GM12878 (cell line): Measurements from ENCODE around the gene DPF3. TPM values are rescaled to one million over a fixed set of nuclear protein-coding genes. Genes with fewer than 3 reads are reported as not detected.

Experiments
- ATAC-seq: fragments of 200-7000 bp; cut with Tn5 transposase; 3 replicates; pipeline ENCODE4 v1.9.1; 2020; ENCODE audit warnings: mild to moderate bottlenecking, moderate library complexity
- BruUV-seq: library from RNA; stranded (reverse); fragments of 400-500 nt; replicated peaks from 2 replicates; lab custom pipeline; 2021; lab: Mats Ljungman, UMichigan
- CTCF ChIA-PET: fragments of 300-600 bp; sonication (Branson Sonifier 250); formaldehyde crosslinking; extraction: SDS; loops from one replicate; lab custom pipeline; 2021; ENCODE audit warnings: inconsistent platforms; lab: Yijun Ruan, JAX
- POLR2A ChIA-PET: fragments of 350-600 bp; formaldehyde crosslinking; extraction: SDS; loops from one replicate; lab custom pipeline; 2021; ENCODE audit warnings: inconsistent platforms; lab: Charles Lee
- RAD21 ChIA-PET: fragments of 300-600 bp; sonication (Branson Sonifier 250); formaldehyde crosslinking; loops from one replicate; lab custom pipeline; 2023; ENCODE audit warnings: antibody characterized with exemption; ENCODE audit not compliant: unreplicated experiment; lab: Charles Lee
- SMC1A ChIA-PET: fragments of 300-600 bp; sonication (Branson Sonifier 250); formaldehyde crosslinking; loops from one replicate; lab custom pipeline; 2023; ENCODE audit not compliant: unreplicated experiment, uncharacterized antibody; lab: Charles Lee
- DNase-seq: peaks from one replicate; pipeline ENCODE4 v3.0.0-alpha.2; 2011; ENCODE audit warnings: low read depth, low spot score
- FAIRE-seq: peaks from 3 replicates; lab custom pipeline; 2011; peaks lifted over from hg19 to GRCh38; lab: Jason Lieb, UNC
- H2AFZ ChIP-seq: 2 replicates; pipeline ENCODE4 v1.6.0; 2011; ENCODE audit warnings: low read depth, low read length, control low read depth; ENCODE audit not compliant: control insufficient read depth
- H3K27ac ChIP-seq: 2 replicates; pipeline ENCODE4 v1.5.1; 2011; ENCODE audit warnings: control low read depth; ENCODE audit not compliant: control insufficient read depth, insufficient read depth
- H3K27me3 ChIP-seq, 2 experiments: replicated peaks in 1 of 2; 2 replicates each; pipeline versions ENCODE4 v1.6.0 to v1.6.1; 2011; ENCODE audit warnings: low read length in 1 of 2; ENCODE audit not compliant: control insufficient read depth in 2 of 2, insufficient read depth in 2 of 2
- H3K36me3 ChIP-seq, 2 experiments: 2 replicates each; pipeline ENCODE4 v1.5.1; 2011; ENCODE audit warnings: low read length in 1 of 2; ENCODE audit not compliant: control insufficient read depth in 2 of 2, insufficient read depth in 2 of 2
- H3K4me1 ChIP-seq: 2 replicates; pipeline ENCODE4 v1.6.1; 2011; ENCODE audit warnings: mild to moderate bottlenecking, low read length, moderate library complexity, mixed read lengths; ENCODE audit not compliant: control insufficient read depth, insufficient read depth
- H3K4me2 ChIP-seq: 2 replicates; pipeline ENCODE4 v1.6.0; 2011; ENCODE audit warnings: control low read depth; ENCODE audit not compliant: control insufficient read depth, insufficient read depth
- H3K4me3 ChIP-seq: fragments of 200-600 bp; sonication (generic); 2 replicates; pipeline ENCODE4 v1.5.1; 2016
- H3K79me2 ChIP-seq: 2 replicates; pipeline ENCODE4 v1.6.0; 2011; ENCODE audit warnings: low read length; ENCODE audit not compliant: control insufficient read depth, insufficient read depth
- H3K9ac ChIP-seq: 2 replicates; pipeline ENCODE4 v1.8.0; 2011; ENCODE audit warnings: low read length, control low read depth, mixed read lengths; ENCODE audit not compliant: control insufficient read depth, insufficient read depth
- H3K9me3 ChIP-seq: replicated peaks from 3 replicates; pipeline ENCODE4 v1.5.1; 2011; ENCODE audit warnings: mild to moderate bottlenecking, low read length; ENCODE audit not compliant: control insufficient read depth, insufficient read depth
- H4K20me1 ChIP-seq: 2 replicates; pipeline ENCODE4 v1.6.0; 2011; ENCODE audit not compliant: control insufficient read depth, insufficient read depth
- BMI1 ChIP-seq: fragments of 450-650 bp; IDR thresholded peaks from 2 replicates; pipeline ENCODE4 v1.6.1; 2016; ENCODE audit warnings: mild to moderate bottlenecking, moderate library complexity, borderline replicate concordance
- E2F8 ChIP-seq: fragments of 450-650 bp; IDR thresholded peaks from 2 replicates; pipeline ENCODE4 v1.6.1; 2018; ENCODE audit warnings: mild to moderate bottlenecking, low read depth, moderate library complexity; ENCODE audit not compliant: partially characterized antibody
- EED ChIP-seq: sonication (generic); IDR thresholded peaks from 2 replicates; pipeline ENCODE4 v1.6.1; 2016; ENCODE audit warnings: antibody characterized with exemption, low read depth
- GABPA ChIP-seq: IDR thresholded peaks from 2 replicates; pipeline ENCODE4 v1.6.1; 2014; ENCODE audit warnings: antibody characterized with exemption, low read depth, mild to moderate bottlenecking, inconsistent platforms
- KAT2A ChIP-seq: conservative IDR thresholded peaks from 2 replicates; pipeline ENCODE4 v1.6.1; 2011; ENCODE audit warnings: low read depth, low read length; ENCODE audit not compliant: control insufficient read depth
- LARP7 ChIP-seq: fragments of 450-650 bp; IDR thresholded peaks from 2 replicates; pipeline ENCODE4 v1.6.1; 2017; ENCODE audit warnings: mild to moderate bottlenecking
- NFIC ChIP-seq: IDR thresholded peaks from 2 replicates; pipeline ENCODE4 v1.6.1; 2012; ENCODE audit warnings: low read depth, mild to moderate bottlenecking, inconsistent platforms, low read length, moderate library complexity
- NR2C2 ChIP-seq: IDR thresholded peaks from 2 replicates; pipeline ENCODE4 v1.6.1; 2011; ENCODE audit warnings: borderline replicate concordance, low read depth; ENCODE audit not compliant: control insufficient read depth, insufficient read length
- PML ChIP-seq: IDR thresholded peaks from 2 replicates; pipeline ENCODE4 v1.6.1; 2012; ENCODE audit warnings: low read length, inconsistent platforms
- RELB ChIP-seq: fragments of 450-650 bp; IDR thresholded peaks from 2 replicates; pipeline ENCODE4 v1.6.1; 2017; ENCODE audit warnings: low read depth, mild to moderate bottlenecking, moderate library complexity
- SMC3 ChIP-seq: IDR thresholded peaks from 2 replicates; pipeline ENCODE4 v1.6.1; 2011; ENCODE audit warnings: low read length, improper control_type of control experiment, borderline replicate concordance
- SP1 ChIP-seq: IDR thresholded peaks from one replicate; pipeline ENCODE4 v1.6.1; 2011; ENCODE audit warnings: low read depth, low read length
- STAT1 ChIP-seq: fragments of 450-650 bp; conservative IDR thresholded peaks from 2 replicates; pipeline ENCODE4 v1.6.1; 2014; ENCODE audit warnings: antibody characterized with exemption, mild to moderate bottlenecking
- WGBS: methylation state at CpG from one replicate; pipeline ENCODE4 v1.1.6; 2016; ENCODE audit warnings: low lambda C conversion rate; ENCODE audit not compliant: insufficient replicate concordance, insufficient coverage; ENCODE audit errors: missing lambda C conversion rate; 5-methylcytosine and 5-hydroxymethylcytosine counted together
- in situ Hi-C: fragments of 300-500 bp; cut with MboI; formaldehyde crosslinking; loops from 9 replicates; pipeline ENCODE4 v1.14.3; 2018; ENCODE audit warnings: mixed read lengths
- intact Hi-C: fragments of 100-400 bp; cut with micrococcal nuclease; formaldehyde crosslinking; loops from one replicate; pipeline ENCODE4 v1.14.2; 2022; ENCODE audit not compliant: unreplicated experiment
- polyA plus RNA-seq, 11 experiments: library from polyadenylated mRNA; depleted of rRNA in 4 of 11; unstranded in 6 of 11; stranded (reverse) in 5 of 11; fragments of >200 nt; fragmentation: Nextera tagmentation in 4 of 11; fragmentation: Illumina TruSeq in 1 of 11; extraction: Ambion mirVana in 4 of 11; extraction: Trizol in 1 of 11; gene quantifications; 1 replicate in 1 of 11; 2 replicates in 10 of 11; pipeline versions ENCODE4 v1.2.1 to v1.2.3, GENCODE V29; 2011 to 2016; ENCODE audit warnings: inconsistent platforms in 2 of 11, missing spikeins in 2 of 11, low read depth in 1 of 11
- total RNA-seq, 4 experiments: library from RNA; depleted of rRNA in 3 of 4; stranded (reverse); fragments of >200 nt in 3 of 4; fragmentation: Illumina TruSeq in 1 of 4; extraction: Trizol in 1 of 4; gene quantifications; 2 replicates each; pipeline versions ENCODE4 v1.2.1 to v1.2.3, GENCODE V29; 2013 to 2021
- TF ChIP-seq, protein P1 (sequence below): IDR thresholded peaks from 2 replicates; pipeline ENCODE4 v1.6.1; 2011; ENCODE audit warnings: borderline replicate concordance, low read depth, mild to moderate bottlenecking, moderate library complexity, low read length; ENCODE audit not compliant: insufficient read depth, poor library complexity, severe bottlenecking
- TF ChIP-seq, protein P2 (sequence below), 3 experiments: IDR thresholded peaks in 2 of 3; conservative IDR thresholded peaks in 1 of 3; 2 replicates each; pipeline ENCODE4 v1.5.1; 2011; ENCODE audit warnings: low read depth in 3 of 3, low read length in 3 of 3, mild to moderate bottlenecking in 3 of 3, control low read depth in 2 of 3, moderate library complexity in 2 of 3, inconsistent platforms in 1 of 3, mixed read lengths in 1 of 3; ENCODE audit not compliant: control insufficient read depth in 2 of 3, insufficient read depth in 1 of 3; ENCODE audit errors: extremely low read depth in 1 of 3

DPF3 gene
- total and polyA plus RNA-seq, 10 of the 15 experiments (the other 5 are each of a cell fraction or from before 2014, with no cell fraction given), result 0.69 to 8.0 (median 2.2) TPM

DNA sequence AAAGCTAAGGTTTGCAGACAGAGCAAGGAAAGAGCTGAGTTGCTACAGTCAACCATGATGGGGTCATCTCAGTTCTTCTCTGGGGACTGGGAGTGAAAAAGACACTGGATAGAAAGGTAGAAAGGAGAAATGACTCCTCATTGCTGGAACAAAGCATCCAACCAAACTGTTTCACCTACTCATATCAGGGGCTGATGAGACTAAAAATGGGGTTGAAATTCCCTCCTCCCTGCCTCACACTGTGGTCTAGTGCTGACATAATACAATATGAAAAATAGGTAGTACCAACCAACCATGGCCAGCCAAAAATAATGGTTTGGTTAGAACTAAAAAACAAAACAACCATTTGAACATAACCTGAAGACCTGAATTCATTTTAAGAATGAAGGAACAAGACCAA lies 220.7 kb downstream of the DPF3 start (continued):
- TF ChIP-seq EED (peak; percentile 36; the same call in 1 of the 2 replicates), RELB (no peak)

DNA sequence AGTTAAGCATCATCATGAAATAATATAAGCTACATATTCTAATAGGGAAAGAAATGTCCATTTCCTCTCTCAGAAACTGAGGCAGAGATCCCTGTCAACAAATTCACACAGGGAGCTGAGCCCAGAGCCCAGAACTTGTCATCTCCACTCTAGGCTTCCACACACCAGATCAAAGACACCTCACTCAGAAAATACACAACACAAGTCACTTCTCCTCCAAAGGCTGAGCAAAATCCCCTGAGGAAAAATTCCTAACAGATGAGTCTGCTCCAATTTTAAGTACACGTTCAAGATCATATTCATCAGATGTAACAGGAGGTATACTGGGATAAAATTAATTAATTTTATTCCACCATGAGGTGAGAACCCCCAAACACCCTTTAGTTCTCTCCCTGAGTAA lies 227.3 kb downstream of the DPF3 start:
- in situ Hi-C loops, result no loop called here
- ChIA-PET CTCF (interaction anchor here (0.6 to 1.9 kb wide), 2 partner anchors 34 to 320 kb away, joined by 4 read pairs; no protein-coding TSS in a partner anchor), RAD21 (no interaction called here), SMC1A (interaction anchor here (1.0 to 1.9 kb wide), 6 partner anchors 20 to 188 kb away, joined by 3 to 5 read pairs (median 3); no protein-coding TSS in a partner anchor), POLR2A (interaction anchor here (1.2 kb wide), 1 partner anchor 153 kb away, joined by 3 read pairs; no protein-coding TSS in a partner anchor)
- FAIRE-seq (no peak), ATAC-seq (no peak), DNase-seq (no peak)
- H3K4me2 ChIP-seq, result no peak overlapping the region
- no peaks in the 10 kb centered on the region for H4K20me1 ChIP-seq
- H3K9me3 ChIP-seq, result no peaks in the 10 kb centered on the region; the same call in 2 of the 3 replicates
- no peak overlapping the region for H2AFZ ChIP-seq
- BruUV-seq, result no TSS peak
- no peak overlapping the region for H3K27ac ChIP-seq
- H3K36me3 ChIP-seq, result no peaks in the 10 kb centered on the region
- no peak overlapping the region for H3K9ac ChIP-seq
- H3K4me3 ChIP-seq, result no peak overlapping the region
- no peaks in the 10 kb centered on the region; the same call in 1 of the 2 replicates for H3K4me1 ChIP-seq
- intact Hi-C loops, result no loop called here
- WGBS, result 0% methylated on average over 1 of the region's 1 CpG
- no peaks in the 10 kb centered on the region for H3K79me2 ChIP-seq
- H3K27me3 ChIP-seq, result no peaks in the 10 kb centered on the region
- TF ChIP-seq SMC3 (no peak), NFIC (no peak), GABPA (no peak), SP1 (no peak), NR2C2 (no peak), STAT1 (no peak), LARP7 (no peak), BMI1 (no peak), PML (no peak), E2F8 (no peak), KAT2A (no peak)
- TF ChIP-seq, protein P1, sequence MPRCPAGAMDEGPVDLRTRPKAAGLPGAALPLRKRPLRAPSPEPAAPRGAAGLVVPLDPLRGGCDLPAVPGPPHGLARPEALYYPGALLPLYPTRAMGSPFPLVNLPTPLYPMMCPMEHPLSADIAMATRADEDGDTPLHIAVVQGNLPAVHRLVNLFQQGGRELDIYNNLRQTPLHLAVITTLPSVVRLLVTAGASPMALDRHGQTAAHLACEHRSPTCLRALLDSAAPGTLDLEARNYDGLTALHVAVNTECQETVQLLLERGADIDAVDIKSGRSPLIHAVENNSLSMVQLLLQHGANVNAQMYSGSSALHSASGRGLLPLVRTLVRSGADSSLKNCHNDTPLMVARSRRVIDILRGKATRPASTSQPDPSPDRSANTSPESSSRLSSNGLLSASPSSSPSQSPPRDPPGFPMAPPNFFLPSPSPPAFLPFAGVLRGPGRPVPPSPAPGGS, result no peak
- TF ChIP-seq, protein P2, sequence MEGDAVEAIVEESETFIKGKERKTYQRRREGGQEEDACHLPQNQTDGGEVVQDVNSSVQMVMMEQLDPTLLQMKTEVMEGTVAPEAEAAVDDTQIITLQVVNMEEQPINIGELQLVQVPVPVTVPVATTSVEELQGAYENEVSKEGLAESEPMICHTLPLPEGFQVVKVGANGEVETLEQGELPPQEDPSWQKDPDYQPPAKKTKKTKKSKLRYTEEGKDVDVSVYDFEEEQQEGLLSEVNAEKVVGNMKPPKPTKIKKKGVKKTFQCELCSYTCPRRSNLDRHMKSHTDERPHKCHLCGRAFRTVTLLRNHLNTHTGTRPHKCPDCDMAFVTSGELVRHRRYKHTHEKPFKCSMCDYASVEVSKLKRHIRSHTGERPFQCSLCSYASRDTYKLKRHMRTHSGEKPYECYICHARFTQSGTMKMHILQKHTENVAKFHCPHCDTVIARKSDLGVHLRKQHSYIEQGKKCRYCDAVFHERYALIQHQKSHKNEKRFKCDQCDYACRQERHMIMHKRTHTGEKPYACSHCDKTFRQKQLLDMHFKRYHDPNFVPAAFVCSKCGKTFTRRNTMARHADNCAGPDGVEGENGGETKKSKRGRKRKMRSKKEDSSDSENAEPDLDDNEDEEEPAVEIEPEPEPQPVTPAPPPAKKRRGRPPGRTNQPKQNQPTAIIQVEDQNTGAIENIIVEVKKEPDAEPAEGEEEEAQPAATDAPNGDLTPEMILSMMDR (IDR thresholded peaks at IDR 0.05 in 2 of 3, conservative IDR thresholded peaks at IDR 0.05 in 1 of 3; ENCODE audit: control insufficient read depth in 2 of 3, extremely low read depth in 1 of 3, insufficient read depth in 1 of 3, low read depth in 3 of 3, low read length in 3 of 3), result no peak
